GM19463 (cell line): ENCODE results near the gene LIM2.
A peak's percentile ranks its signal among the peaks of the same experiment; 100 is the strongest.
"Not testable (repeated sequence)": the region's sequence is repeated elsewhere in the genome, so short reads cannot be mapped to it uniquely, and the experiment has no call there.

Source experiments
- ATAC-seq: cut with Tn5 transposase; IDR thresholded peaks from one replicate; pipeline ENCODE4 v1.9.1; 2021; ENCODE audit warnings: mild to moderate bottlenecking, moderate library complexity; ENCODE audit not compliant: unreplicated experiment

LIM2 gene, protein sequence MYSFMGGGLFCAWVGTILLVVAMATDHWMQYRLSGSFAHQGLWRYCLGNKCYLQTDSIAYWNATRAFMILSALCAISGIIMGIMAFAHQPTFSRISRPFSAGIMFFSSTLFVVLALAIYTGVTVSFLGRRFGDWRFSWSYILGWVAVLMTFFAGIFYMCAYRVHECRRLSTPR

DNA sequence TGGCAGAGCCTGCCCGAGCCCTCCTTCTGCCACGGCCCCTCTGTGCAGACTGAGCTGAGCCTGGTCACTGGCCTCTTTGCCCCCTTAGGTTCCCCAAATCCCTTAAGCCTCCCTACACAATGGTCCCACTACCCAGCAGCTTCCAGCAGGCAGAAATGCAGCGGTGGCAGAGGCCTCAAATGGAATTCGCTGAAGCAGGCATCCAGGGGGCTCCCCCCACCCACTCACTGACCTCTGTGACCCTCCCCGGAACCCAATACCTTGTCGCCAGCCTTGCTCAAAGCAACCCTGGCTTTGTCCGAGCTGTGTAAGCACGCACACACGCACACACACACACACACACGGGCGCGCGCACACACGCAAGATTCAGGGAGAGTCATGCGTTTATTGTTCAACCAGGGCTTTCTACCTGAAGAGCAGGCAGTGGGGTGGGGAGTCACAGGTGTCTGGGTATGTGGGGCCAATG, at the start of gene LIM2:
Gene LIM2 (minus strand): TSS at position 51 of the 466 bp plus-strand sequence. CDS start 531 bp downstream, outside the sequence.
- ATAC-seq, result no peak

DNA sequence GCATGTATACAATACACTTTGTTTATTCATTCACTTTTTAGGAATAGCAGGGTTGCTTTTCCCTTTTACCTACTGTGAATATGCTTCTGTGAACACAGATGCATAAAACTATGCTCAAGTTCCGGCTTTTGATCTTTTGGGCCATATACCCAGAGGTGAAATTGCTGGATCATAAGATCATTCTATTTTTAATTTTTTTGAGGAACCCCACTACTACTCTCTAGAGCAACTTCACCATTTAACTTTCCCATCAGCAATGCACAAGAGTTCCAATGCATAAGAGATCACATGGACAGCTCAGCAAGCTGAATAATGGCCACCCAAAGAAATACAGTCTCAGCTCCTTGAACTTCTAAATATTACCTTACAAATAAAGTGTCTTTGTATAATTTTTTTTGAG, 46.7 kb upstream of the LIM2 start:
- no peak for ATAC-seq

DNA sequence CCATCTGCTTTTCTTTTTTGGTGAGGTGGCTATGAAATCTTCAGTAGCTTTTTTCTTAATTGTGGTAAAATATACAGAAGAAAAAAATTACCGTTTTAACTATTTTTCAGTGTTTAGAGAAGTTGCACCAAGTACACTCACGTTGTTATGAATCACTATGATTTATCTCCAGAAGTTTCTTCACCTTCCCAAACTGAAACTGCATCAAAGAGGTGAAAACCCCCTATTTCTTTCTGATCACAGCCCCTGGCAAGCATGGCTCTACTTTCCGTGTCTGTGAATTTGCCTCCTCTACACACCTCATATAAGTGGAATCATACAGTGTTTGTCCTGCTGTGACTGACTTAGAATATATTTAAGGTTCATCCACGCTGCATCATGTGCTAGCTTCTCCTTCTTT, 45.3 kb upstream of the LIM2 start:
- ATAC-seq, result no peak

DNA sequence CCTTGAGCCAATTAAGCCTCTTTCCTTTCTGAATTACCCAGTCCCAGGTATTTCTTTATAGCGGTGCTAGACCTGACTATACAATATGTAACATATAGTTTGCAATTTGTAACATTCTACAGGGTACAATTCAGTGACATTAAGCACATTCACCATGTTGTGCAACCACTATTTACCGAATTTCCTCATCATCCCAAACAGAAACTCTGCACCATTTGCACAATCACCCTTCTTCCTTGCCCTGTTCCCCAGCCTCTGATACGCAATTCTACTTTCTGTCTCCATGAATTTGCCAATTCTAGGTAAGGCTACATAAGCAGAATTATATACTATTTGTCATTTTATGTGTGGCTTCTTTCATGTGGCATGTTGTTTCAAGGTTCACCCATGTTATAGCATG, 43.4 kb upstream of the LIM2 start:
- ATAC-seq, result no peak

DNA sequence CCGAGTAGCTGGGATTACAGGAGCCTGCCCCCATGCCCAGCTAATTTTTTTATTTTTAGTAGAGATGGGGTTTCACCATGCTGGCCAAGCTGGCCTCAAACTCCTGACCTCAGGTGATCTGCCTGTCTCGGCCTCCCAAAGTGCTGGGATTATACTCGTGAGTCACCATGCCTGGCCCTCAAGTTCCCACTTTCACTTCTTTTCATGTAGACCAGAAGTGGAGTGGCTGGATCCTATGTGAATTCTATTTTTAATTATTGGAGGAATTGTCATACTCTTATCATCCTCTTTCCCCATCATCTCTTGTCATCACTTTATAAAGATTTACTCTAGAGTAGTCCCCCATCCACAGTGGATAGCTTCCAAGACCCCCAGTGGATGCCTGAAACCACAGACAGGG, 42.4 kb upstream of the LIM2 start:
- no peak for ATAC-seq

DNA sequence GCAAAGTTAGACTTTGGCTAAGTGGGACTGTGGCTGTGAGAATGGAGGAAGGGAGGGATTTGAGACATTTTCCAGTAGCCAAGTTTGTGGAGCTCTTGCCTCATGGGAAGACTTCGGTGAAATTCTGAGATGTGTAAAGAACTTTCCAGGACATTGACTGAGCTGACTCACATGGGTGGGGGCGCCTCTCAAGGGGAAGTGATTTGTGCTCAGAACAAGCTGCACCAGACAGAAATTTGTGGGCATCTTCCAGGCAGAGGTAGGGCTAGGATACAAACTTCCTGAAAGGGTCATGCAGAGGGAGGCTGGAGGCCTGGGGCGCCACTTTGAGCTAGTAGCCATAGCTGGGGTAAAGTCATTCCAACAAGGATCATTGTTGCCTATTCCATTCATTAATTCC, 39.4 kb upstream of the LIM2 start:
- ATAC-seq, result no peak

DNA sequence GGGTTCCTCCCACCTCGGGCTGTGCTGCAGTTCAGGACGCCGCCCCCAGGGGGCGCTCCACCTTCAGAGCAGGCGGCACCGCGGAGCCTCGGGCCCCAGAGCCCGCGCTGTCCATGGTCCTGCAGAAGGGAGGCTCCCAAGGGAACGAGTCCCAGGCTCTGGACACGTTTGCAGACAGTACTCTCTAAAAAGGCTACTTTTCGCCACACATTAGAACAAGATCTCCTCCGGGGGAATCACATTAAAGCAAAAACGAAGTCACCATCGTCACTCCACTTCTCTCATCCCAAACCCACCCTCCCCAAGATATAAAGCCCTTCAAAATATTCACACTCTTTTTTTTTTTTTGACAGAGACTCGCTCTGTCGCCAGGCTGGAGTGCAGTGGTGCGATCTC, 34.3 kb upstream of the LIM2 start:
- no peak for ATAC-seq

DNA sequence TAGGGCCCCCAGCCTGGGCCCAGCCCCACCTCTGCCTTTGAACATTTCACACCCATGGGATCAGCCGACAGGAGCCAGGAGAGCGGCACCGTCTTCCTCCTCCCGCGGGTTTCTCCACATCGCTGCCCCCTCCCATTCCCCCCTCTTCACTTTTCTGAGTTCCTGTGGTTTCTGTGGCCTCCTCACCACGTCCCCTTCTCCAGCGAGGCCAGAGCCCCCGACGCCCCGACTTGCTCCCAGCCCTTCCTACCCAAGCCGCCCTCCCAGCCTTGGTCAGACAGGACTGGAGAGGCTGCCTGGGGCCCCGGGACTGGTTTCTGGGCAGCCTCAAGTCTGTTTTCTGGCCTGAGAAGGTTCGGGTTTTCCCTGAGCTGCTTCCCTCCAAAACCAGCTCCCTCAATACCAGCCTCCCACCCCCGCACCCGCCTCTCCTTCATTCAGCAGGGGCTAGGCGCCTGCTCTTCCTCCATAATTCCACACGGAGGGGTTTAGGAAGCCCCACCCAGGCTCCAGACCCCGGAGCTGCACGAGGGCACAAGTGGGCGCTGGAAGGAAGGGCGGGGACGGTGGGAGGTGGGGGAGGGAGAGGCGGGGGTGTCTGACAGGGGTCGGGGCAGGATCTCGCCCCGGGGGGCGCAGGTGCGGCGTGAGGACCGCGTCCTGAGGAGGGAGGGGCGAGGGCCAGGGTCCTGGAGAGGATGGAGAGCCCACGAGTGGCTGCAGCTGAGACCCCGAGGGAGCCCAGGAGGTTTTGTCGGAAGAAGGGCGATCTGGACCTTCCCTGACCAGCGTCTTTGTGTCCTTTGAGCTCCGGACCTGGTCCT, 33.7 kb upstream of the LIM2 start:
- ATAC-seq, result no peak

DNA sequence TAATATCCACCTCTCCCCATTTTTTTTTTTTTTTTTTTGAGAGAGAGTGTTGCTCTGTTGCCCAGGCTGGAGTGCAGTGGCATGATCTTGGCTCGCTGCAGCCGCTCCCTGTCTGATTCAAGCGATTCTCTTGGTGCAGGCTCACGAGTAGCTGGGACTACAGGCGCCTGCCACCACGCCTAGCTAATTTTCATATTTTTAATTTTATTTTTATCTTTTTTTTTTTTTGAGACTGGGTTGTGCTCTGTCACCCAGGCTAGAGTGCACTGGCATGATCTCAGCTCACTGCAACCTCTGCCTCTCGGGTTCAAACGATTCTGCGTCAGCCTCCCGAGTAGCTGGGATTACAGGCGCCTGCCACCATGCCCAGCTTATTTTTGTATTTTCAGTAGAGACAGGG, 32.7 kb upstream of the LIM2 start:
- ATAC-seq, result not testable (repeated sequence)

DNA sequence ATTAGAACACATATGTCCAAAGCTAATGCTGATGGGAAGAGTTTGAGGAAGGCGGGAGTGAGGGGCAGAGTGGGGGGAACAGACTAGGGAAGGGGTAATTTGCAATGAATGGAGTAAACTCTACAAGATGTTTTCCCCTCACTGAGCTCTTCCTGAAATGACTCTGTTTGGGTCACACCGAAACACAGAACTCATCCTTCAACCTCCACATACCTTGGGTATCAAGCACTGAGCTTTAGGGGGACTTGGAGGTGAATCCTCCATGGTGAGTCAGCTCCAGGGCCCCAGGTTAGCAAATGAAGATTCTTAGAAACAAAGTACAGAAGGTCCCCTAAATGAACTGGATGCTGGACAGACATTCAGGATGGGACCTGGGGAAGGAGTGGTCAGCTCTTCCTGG, 30.9 kb upstream of the LIM2 start:
- ATAC-seq, result no peak

DNA sequence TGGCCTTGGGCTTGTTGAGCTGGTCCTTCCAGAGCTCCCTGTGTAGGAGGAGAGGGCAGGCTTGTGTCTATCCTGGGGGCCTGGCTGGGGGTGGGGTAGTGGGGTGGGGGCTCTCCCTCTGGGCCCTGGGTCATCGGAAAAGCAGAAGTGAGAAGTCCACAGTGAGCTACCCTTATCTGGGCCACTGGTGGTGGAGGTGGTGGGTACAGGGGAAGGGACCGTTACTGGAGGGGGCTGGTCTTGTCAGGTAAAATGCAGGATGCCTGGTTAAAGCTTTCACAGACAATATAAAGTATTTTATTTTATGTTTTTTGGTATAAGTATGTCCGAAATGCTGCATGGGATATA, 30.0 kb upstream of the LIM2 start:
- ATAC-seq, result peak; percentile 32

DNA sequence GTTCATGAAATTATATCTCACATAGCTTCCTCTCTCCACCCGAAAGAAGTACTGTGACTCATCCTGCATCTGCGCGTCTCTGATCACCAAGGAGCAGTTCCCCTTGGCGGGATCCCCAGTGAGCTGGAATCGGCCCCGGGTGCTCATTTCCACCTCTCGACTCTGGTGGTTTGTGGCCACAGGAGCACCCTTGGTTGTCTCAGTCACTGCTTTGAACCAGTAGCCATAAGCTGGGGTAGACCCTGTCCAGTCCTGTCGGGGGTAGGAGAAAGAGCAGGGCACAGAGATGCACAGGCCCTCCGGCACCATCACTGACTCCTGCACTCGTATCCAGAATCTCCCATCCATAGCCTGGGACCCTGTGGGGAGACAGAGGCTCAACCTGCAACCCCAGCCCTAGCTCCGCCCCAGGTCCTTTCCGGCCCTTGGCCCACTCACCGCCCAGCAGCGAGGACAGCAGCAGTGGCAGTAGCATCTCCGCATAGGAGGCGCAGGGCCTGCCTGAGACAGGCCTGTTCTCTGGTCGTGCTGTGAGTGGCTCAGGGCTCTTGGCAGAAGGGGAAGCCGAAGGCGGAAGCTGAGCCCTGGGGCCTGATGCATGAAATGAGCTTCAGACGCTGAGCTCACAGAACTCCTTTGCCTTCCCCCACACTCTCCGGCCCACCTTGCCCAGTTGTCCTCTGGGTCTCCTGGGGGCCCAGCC, 29.5 kb upstream of the LIM2 start, which contains the start of gene SIGLEC10:
Gene SIGLEC10 (minus strand): TSS at position 536 of the 703 bp plus-strand sequence. CDS start 61 bp downstream, at position 475.
- peak; percentile 69 for ATAC-seq

DNA sequence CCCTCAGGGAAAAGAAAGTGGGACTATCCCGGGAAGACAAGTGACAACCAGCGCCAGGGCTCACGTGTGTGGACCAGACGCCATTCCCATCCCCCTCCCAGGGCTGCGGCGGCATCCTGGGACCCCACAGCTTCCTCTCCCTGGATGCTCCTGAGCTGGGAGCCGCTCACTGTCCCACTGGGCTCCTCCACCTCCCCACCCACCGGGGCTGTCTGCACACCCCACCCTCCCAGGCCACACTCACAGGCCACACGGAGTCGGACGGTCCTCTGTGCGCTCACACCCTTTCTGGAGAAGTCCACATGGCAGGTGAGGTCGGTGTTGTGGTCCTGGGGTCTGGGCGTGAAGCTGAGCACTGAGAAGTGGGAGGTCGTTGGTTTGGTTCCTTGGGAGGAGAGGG, 28.6 kb upstream of the LIM2 start:
- not testable (repeated sequence) for ATAC-seq

DNA sequence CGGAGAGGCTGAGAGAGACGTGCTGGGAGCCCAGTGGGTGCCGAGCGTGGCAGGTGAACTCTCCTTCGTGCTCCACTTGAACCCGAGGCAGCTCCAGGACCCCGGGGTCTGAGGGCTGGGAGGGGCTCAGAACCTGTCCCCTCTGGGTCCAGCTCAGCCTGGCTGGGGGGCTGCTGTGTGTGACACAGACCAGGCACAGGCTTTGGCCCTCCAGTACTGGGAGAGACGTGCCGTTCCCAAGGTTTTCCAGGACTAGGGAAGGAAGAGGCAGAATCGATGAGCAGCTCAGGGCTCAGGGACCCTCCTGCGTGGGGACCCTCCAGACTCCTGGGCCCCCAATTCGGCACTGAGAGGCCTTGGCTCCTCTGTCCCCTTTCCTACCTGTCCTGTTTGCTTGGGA, 27.4 kb upstream of the LIM2 start:
- ATAC-seq, result no peak

DNA sequence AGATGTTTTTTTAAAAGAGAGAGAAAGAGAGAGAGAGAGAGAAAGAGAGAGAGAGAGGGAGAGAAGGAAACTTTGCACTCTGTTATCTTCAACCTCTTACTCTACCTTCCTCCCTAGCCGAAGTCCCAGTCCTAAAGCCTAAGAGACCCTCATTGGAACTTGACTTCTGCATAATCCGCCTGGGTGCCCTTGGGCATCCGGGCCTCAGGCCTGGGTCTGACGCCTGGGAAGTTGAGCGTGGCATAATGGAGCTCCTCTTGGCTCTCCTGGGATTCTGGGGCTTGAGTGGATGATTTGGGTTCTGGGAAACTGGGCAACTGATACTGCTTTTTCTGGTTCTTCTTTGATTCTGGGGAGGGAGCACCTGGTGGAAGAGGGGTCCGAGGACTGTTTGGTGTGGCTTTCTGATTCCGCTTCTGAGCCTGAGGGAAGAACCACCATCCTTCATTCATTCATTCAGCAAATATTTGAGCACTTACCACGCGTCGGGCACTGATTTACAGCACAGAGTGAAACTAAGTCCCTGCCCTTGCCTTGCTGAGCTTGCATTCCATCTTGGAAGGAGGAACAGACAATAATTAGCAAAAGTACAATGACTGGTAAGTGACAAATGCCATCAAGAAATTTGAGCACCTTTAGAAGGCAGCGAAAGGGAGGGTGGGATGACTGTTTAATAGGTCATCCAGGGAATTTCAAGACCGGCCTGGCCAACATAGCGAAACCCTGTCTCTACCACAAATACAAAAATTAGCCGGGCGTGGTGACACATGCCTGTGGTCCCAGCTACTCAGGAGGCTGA, 23.4 kb upstream of the LIM2 start:
- ATAC-seq, result no peak

DNA sequence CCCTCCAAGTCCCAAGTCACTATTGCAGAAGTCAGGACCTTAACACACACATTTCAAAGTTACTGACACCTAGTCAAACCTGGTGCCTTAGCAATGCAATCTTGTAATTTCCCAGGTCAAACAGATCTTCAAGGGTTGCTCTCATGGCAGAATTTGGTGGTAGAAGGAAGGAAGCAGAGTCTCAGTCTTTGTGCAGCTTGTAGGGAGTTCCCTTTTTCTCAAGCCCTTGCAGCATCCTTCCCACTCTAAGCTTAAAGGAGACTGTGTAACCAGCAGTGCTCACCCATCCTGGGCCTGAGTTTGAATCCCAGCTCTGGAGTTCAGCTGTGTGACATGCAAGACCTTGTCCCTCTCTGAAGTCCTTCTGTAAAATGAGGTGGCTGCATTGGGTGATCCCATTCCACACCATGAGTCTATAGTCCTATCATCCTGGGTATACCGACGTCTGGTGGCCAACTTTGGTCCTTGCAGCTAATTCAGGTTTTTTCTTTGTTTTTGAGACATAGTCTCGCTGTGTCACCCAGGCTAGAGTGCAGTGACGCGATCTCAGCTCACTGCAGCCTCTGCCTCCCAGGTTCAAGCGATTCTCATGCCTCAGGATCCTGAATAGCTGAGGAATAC, 19.8 kb upstream of the LIM2 start:
- ATAC-seq, result no peak

DNA sequence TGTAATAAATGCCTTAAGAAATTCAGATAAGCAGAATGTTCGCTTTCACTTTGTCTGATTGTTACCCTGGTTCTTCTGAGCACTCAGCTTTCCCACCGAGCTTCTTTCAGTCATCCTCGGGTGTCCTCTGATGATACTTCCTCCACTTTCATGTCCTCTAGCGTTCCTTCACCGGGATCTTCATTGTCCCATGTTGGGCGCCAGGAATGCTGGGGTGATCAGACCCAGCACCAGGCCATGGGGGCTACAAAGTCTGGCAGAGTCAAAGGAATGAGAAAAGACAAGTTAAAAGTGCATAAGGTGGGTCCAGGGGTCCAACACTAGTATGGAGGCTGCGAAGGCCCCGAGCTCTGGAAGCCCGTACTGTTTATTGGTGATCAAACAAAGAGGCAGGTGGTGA, 14.3 kb upstream of the LIM2 start:
- ATAC-seq, result no peak

DNA sequence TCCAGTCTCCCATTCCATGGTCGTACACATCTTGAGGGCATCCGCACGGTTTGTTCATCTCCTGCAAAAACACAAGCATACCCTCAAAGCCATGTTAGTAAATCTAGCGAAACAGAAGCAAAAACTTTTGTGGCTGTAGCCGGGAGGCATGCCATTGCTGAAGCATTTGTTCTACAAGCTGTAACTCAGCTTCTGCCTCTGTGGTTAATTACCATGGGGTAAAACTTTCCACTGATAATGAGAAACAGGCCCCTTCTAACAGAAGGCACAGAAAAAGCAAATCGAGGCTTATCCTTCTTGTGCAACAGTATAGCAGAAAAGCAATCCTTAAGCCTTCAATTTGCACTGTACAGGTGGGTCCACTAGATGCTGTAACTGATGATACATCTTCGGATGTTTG, 12.2 kb upstream of the LIM2 start:
- ATAC-seq, result not testable (repeated sequence)

DNA sequence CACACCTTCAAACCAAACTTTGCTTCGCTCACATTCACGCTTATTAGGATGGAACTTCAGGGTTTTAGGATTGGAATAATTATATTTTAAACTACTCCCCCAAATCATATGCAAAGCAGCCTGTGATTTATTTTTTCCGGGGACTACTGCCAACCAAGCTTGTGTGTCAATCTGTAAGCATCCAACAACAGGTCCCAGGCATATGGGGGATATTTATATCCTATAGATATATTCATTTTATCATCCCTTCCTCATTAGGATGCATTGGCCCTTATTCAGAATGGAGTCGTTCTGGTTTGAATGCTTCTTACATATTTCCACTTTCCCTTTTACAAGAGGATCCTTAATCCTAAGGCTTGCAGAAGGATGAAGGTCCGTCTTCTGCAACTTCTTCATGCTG, 11.5 kb upstream of the LIM2 start:
- ATAC-seq, result no peak

DNA sequence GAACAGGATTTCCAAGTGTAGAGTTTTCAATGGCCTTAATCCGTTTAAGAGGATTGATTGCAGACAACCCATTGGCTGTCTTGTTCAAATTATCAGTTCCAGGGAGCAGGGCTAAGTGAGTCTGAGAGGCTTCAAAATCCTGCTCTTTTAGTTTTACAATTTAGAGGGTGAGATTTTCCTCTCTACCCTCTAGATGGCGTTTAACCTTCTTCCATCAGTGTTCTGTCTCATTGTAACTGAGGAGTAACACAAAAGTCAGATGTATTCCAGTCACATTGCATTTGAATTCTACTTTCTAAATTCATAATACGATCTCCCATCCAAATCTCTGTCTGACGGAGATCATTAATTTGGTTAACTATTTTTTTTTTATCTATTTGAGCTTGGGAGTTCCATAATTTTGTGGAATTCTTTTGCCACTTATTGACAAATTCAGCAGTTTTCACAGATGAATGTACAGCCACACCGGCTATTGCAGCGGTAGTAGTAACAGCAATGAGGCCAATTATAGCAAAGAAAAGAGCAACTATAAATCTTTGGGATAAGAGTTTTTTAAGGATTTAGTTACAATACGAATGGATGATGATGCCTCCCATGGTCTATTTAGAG, 10.4 kb upstream of the LIM2 start:
- no peak for ATAC-seq
